T-helper 17 cell (primary cell): ENCODE data around the gene TACR2. TPM values are rescaled to one million over a fixed set of nuclear protein-coding genes. Genes with fewer than 3 reads are reported as not detected.

Source experiments
- ATAC-seq: fragments of 150-1000 bp; cut with Tn5 transposase; 2 replicates; pipeline ENCODE4 v1.10.0; 2021; ENCODE audit warnings: mild to moderate bottlenecking, moderate library complexity
- DNase-seq, 3 donors: peaks; one replicate each; pipeline versions ENCODE4 v3.0.0 to v3.0.0-alpha.2; 2020 to 2021
- H3K9me3 ChIP-seq: one replicate; pipeline ENCODE4 v1.7.0; 2013; ENCODE audit warnings: low read length, mild to moderate bottlenecking; ENCODE audit not compliant: control insufficient read depth, poor library complexity, severe bottlenecking
- H3K27ac Mint-ChIP-seq: one replicate; pipeline ENCODE4 v1.8.0; 2022; ENCODE audit warnings: mild to moderate bottlenecking, moderate library complexity, mixed read lengths
- H3K27me3 Mint-ChIP-seq: one replicate; pipeline ENCODE4 v1.8.0; 2022; ENCODE audit warnings: mixed read lengths
- H3K36me3 Mint-ChIP-seq: one replicate; pipeline ENCODE4 v1.8.0; 2022; ENCODE audit warnings: low read depth, mixed read lengths
- H3K4me1 Mint-ChIP-seq: one replicate; pipeline ENCODE4 v1.8.0; 2022; ENCODE audit warnings: mild to moderate bottlenecking, mixed read lengths
- H3K4me3 Mint-ChIP-seq: one replicate; pipeline ENCODE4 v1.8.0; 2022; ENCODE audit warnings: mild to moderate bottlenecking, moderate library complexity, mixed read lengths
- total RNA-seq, 4 donors: library from RNA in 2 of 4; stranded (reverse) in 2 of 4; gene quantifications; one replicate each; pipeline ENCODE4 v1.2.3 and lab custom pipeline; 2022 to 2026

The TACR2 gene
- total RNA-seq (not detected), total RNA-seq (lab: John Stamatoyannopoulos, UW) (0 to 0.15 reads per million in 2 donors)

GRCh38 chr10:69416695-69417094 is at the start of gene TACR2:
Gene TACR2, minus strand, starts transcription at chr10:69416918. Its CDS starts 595 bp downstream, at chr10:69416323.
- Mint-ChIP-seq H3K4me3 (no peak within 1 kb of the TSS), H3K27me3 (no peaks in the 10 kb centered on the region), H3K36me3 (no peaks in the 10 kb centered on the region), H3K27ac (no peak within 1 kb of the TSS), H3K4me1 (peaks cover 3% of the 10 kb centered on the region)
- no peak for ATAC-seq
- H3K9me3 ChIP-seq = no peaks in the 10 kb centered on the region
- no peak for DNase-seq

GRCh38 chr10:69466158-69466490 is 49.4 kb upstream of the TACR2 start:
- Mint-ChIP-seq H3K27me3 (no peaks in the 10 kb centered on the region), H3K27ac (peak overlapping the region; percentile 92), H3K4me3 (peak overlapping the region; percentile 49), H3K4me1 (peaks cover 57% of the 10 kb centered on the region), H3K36me3 (no peaks in the 10 kb centered on the region)
- ATAC-seq (no peak), DNase-seq (no peak)
- H3K9me3 ChIP-seq = no peaks in the 10 kb centered on the region

- Mint-ChIP-seq H3K27ac (peak overlapping the region; percentile 92), H3K4me3 (peak overlapping the region; percentile 66), H3K4me1 (peaks cover 57% of the 10 kb centered on the region), H3K27me3 (no peaks in the 10 kb centered on the region), H3K36me3 (no peaks in the 10 kb centered on the region)
- no peaks in the 10 kb centered on the region for H3K9me3 ChIP-seq
- DNase-seq (no peak), ATAC-seq (peak; percentile 72)
Observed at GRCh38 chr10:69465457-69466157, 48.9 kb upstream of the TACR2 start.

GRCh38 chr10:69464801-69465401 is 48.2 kb upstream of the TACR2 start:
- no peaks in the 10 kb centered on the region for H3K27me3 Mint-ChIP-seq
- no peaks in the 10 kb centered on the region for H3K36me3 Mint-ChIP-seq
- peak; percentile 76 for ATAC-seq
- no peak for DNase-seq
- H3K9me3 ChIP-seq = no peaks in the 10 kb centered on the region
- peak overlapping the region; percentile 92 for H3K27ac Mint-ChIP-seq
- peaks cover 52% of the 10 kb centered on the region for H3K4me1 Mint-ChIP-seq
- H3K4me3 Mint-ChIP-seq = peak overlapping the region; percentile 66

GRCh38 chr10:69464401-69464800 is 47.7 kb upstream of the TACR2 start:
- Mint-ChIP-seq H3K4me3 (no peak overlapping the region), H3K27ac (peak overlapping the region; percentile 92), H3K4me1 (peaks cover 55% of the 10 kb centered on the region), H3K27me3 (no peaks in the 10 kb centered on the region), H3K36me3 (no peaks in the 10 kb centered on the region)
- DNase-seq (no peak), ATAC-seq (no peak)
- no peaks in the 10 kb centered on the region for H3K9me3 ChIP-seq

- DNase-seq = no peak
- ATAC-seq = no peak
- Mint-ChIP-seq H3K27ac (peak overlapping the region; percentile 92), H3K4me1 (peaks cover 59% of the 10 kb centered on the region), H3K27me3 (no peaks in the 10 kb centered on the region), H3K4me3 (peak overlapping the region; percentile 12), H3K36me3 (no peaks in the 10 kb centered on the region)
- H3K9me3 ChIP-seq = no peaks in the 10 kb centered on the region
Observed at GRCh38 chr10:69463886-69464285, 47.2 kb upstream of the TACR2 start.

GRCh38 chr10:69461243-69462025 is 44.7 kb upstream of the TACR2 start:
- DNase-seq (no peak), ATAC-seq (no peak)
- H3K4me3 Mint-ChIP-seq = no peak overlapping the region
- H3K27me3 Mint-ChIP-seq = no peaks in the 10 kb centered on the region
- peaks cover 51% of the 10 kb centered on the region for H3K4me1 Mint-ChIP-seq
- no peaks in the 10 kb centered on the region for H3K9me3 ChIP-seq
- peak overlapping the region; percentile 68 for H3K27ac Mint-ChIP-seq
- H3K36me3 Mint-ChIP-seq = no peaks in the 10 kb centered on the region

GRCh38 chr10:69460576-69461242 is 44.0 kb upstream of the TACR2 start:
- Mint-ChIP-seq H3K27me3 (no peaks in the 10 kb centered on the region), H3K36me3 (no peaks in the 10 kb centered on the region), H3K27ac (peak overlapping the region; percentile 68), H3K4me3 (no peak overlapping the region), H3K4me1 (peaks cover 45% of the 10 kb centered on the region)
- ATAC-seq (no peak), DNase-seq (no peak)
- H3K9me3 ChIP-seq = no peaks in the 10 kb centered on the region

GRCh38 chr10:69459893-69460575 is 43.3 kb upstream of the TACR2 start:
- Mint-ChIP-seq H3K4me3 (no peak overlapping the region), H3K36me3 (no peaks in the 10 kb centered on the region), H3K4me1 (peaks cover 42% of the 10 kb centered on the region), H3K27ac (peak overlapping the region; percentile 68), H3K27me3 (no peaks in the 10 kb centered on the region)
- DNase-seq (no peak), ATAC-seq (no peak)
- no peaks in the 10 kb centered on the region for H3K9me3 ChIP-seq

GRCh38 chr10:69459101-69459790 is 42.5 kb upstream of the TACR2 start:
- DNase-seq (no peak), ATAC-seq (no peak)
- H3K27me3 Mint-ChIP-seq = no peaks in the 10 kb centered on the region
- H3K36me3 Mint-ChIP-seq = no peaks in the 10 kb centered on the region
- H3K27ac Mint-ChIP-seq = peak overlapping the region; percentile 68
- no peak overlapping the region for H3K4me3 Mint-ChIP-seq
- no peaks in the 10 kb centered on the region for H3K9me3 ChIP-seq
- H3K4me1 Mint-ChIP-seq = peaks cover 38% of the 10 kb centered on the region

GRCh38 chr10:69458430-69459100 is 41.8 kb upstream of the TACR2 start:
- DNase-seq (no peak), ATAC-seq (no peak)
- Mint-ChIP-seq H3K4me1 (peaks cover 33% of the 10 kb centered on the region), H3K4me3 (no peak overlapping the region), H3K27ac (peak overlapping the region; percentile 68), H3K27me3 (no peaks in the 10 kb centered on the region), H3K36me3 (no peaks in the 10 kb centered on the region)
- H3K9me3 ChIP-seq = no peaks in the 10 kb centered on the region

GRCh38 chr10:69457771-69458237 is 41.1 kb upstream of the TACR2 start:
- H3K27ac Mint-ChIP-seq = peak overlapping the region; percentile 24
- H3K36me3 Mint-ChIP-seq = no peaks in the 10 kb centered on the region
- DNase-seq = no peak
- no peak overlapping the region for H3K4me3 Mint-ChIP-seq
- ATAC-seq = no peak
- H3K9me3 ChIP-seq = no peaks in the 10 kb centered on the region
- H3K4me1 Mint-ChIP-seq = peaks cover 36% of the 10 kb centered on the region
- no peaks in the 10 kb centered on the region for H3K27me3 Mint-ChIP-seq
